Natural killer cell treated with Interleukin-12 subunit alpha and Interleukin-12 subunit beta and Interleukin-15 and Interleukin-18, amount 100 ng/mL, for 72 hours (primary cell): Measurements from ENCODE around the gene HPSE2. TPM values are rescaled to one million over a fixed set of nuclear protein-coding genes. Genes with fewer than 3 reads are reported as not detected.

Experiments used
- ATAC-seq, 2 donors: fragments of 150-1000 bp; cut with Tn5 transposase in 1 of 2; sonication (Bioruptor Pico), chemical (Tn5 transposase) in 1 of 2; 2 replicates each; pipeline ENCODE4 v1.10.0; 2021
- DNase-seq: peaks from one replicate; pipeline ENCODE4 v3.0.0; 2022; ENCODE audit warnings: low spot score
- H3K27ac Mint-ChIP-seq, 2 donors: 1 replicate in 1 of 2; 2 replicates in 1 of 2; pipeline ENCODE4 v1.8.0; 2022; ENCODE audit warnings: mixed read lengths in 2 of 2, mild to moderate bottlenecking in 1 of 2, moderate library complexity in 1 of 2
- H3K27me3 Mint-ChIP-seq, 2 donors: 1 replicate in 1 of 2; 2 replicates in 1 of 2; pipeline ENCODE4 v1.8.0; 2022; ENCODE audit warnings: mixed read lengths in 2 of 2
- H3K36me3 Mint-ChIP-seq: one replicate; pipeline ENCODE4 v1.8.0; 2022; ENCODE audit warnings: mixed read lengths
- H3K4me1 Mint-ChIP-seq, 2 donors: 1 replicate in 1 of 2; 2 replicates in 1 of 2; pipeline ENCODE4 v1.8.0; 2022; ENCODE audit warnings: low read depth in 2 of 2, mixed read lengths in 2 of 2, mild to moderate bottlenecking in 1 of 2
- H3K4me3 Mint-ChIP-seq: one replicate; pipeline ENCODE4 v1.8.0; 2022; ENCODE audit warnings: mixed read lengths
- H3K9me3 Mint-ChIP-seq: 2 replicates; pipeline ENCODE4 v1.8.0; 2022; ENCODE audit warnings: mixed read lengths
- total RNA-seq, 2 donors: library from RNA; stranded (reverse); gene quantifications; one replicate each; pipeline ENCODE4 v1.2.3, GENCODE V29; 2022

HPSE2 gene
- total RNA-seq, 2 donors from 2014 or later: not detected

GRCh38 chr10:98416606-98417388 is 818.9 kb downstream of the HPSE2 start:
- H3K4me3 Mint-ChIP-seq: no peak overlapping the region
- peaks cover 11 to 14% of the 10 kb centered on the region in 2 donors for H3K4me1 Mint-ChIP-seq
- DNase-seq (no peak), ATAC-seq (no peak)
- H3K36me3 Mint-ChIP-seq: peaks cover 6% of the 10 kb centered on the region
- no peaks in the 10 kb centered on the region for H3K27me3 Mint-ChIP-seq
- no peak overlapping the region for H3K27ac Mint-ChIP-seq
- H3K9me3 Mint-ChIP-seq: no peaks in the 10 kb centered on the region

- Mint-ChIP-seq H3K4me1 (peaks cover 11 to 14% of the 10 kb centered on the region in 2 donors), H3K4me3 (no peak overlapping the region), H3K36me3 (no peaks in the 10 kb centered on the region), H3K9me3 (no peaks in the 10 kb centered on the region), H3K27me3 (no peaks in the 10 kb centered on the region), H3K27ac (peak overlapping the region in 1 of 2 donors; percentile 70)
- DNase-seq (no peak), ATAC-seq (no peak)
These were observed 819.9 kb downstream of the HPSE2 start for GRCh38 chr10:98415731-98416119.

- H3K36me3 Mint-ChIP-seq: no peaks in the 10 kb centered on the region
- no peaks in the 10 kb centered on the region for H3K27me3 Mint-ChIP-seq
These were observed 820.5 kb downstream of the HPSE2 start, which contains the start of gene PYROXD2 for GRCh38 chr10:98414932-98415730. Gene PYROXD2, minus strand, starts transcription at chr10:98415182. Its CDS starts 47 bp downstream, at chr10:98415135.

GRCh38 chr10:98414578-98414931 is 821.1 kb downstream of the HPSE2 start:
- Mint-ChIP-seq H3K36me3 (no peaks in the 10 kb centered on the region), H3K9me3 (no peaks in the 10 kb centered on the region), H3K4me3 (peak overlapping the region; percentile 81), H3K27ac (peak overlapping the region; percentile 70 to 83), H3K27me3 (no peaks in the 10 kb centered on the region), H3K4me1 (peaks cover 11 to 12% of the 10 kb centered on the region in 2 donors)
- DNase-seq (no peak), ATAC-seq (no peak)

More at GRCh38 chr10:98414932-98415730, 820.5 kb downstream of the HPSE2 start, which contains the start of gene PYROXD2:
- Mint-ChIP-seq H3K9me3 (no peaks in the 10 kb centered on the region), H3K27ac (peak within 1 kb of the TSS; percentile 70 to 83), H3K4me1 (peaks cover 11 to 14% of the 10 kb centered on the region in 2 donors), H3K4me3 (peak within 1 kb of the TSS; percentile 81)
- ATAC-seq (peak; percentile 81 to 84), DNase-seq (no peak)

- no peaks in the 10 kb centered on the region for H3K27me3 Mint-ChIP-seq
- H3K27ac Mint-ChIP-seq: no peak overlapping the region
- DNase-seq: no peak
- peaks cover 11 to 15% of the 10 kb centered on the region in 2 donors for H3K4me1 Mint-ChIP-seq
- no peaks in the 10 kb centered on the region for H3K36me3 Mint-ChIP-seq
- no peaks in the 10 kb centered on the region for H3K9me3 Mint-ChIP-seq
- ATAC-seq: no peak
- H3K4me3 Mint-ChIP-seq: no peak overlapping the region
These were observed 823.9 kb downstream of the HPSE2 start for GRCh38 chr10:98411768-98412167.

GRCh38 chr10:98411166-98411565 is 824.5 kb downstream of the HPSE2 start:
- DNase-seq: no peak
- Mint-ChIP-seq H3K27me3 (no peaks in the 10 kb centered on the region), H3K36me3 (no peaks in the 10 kb centered on the region), H3K9me3 (no peaks in the 10 kb centered on the region), H3K4me3 (no peak overlapping the region), H3K27ac (no peak overlapping the region), H3K4me1 (peaks cover 11 to 15% of the 10 kb centered on the region in 2 donors)
- ATAC-seq: no peak

- Mint-ChIP-seq H3K4me1 (peaks cover 11 to 15% of the 10 kb centered on the region in 2 donors), H3K27me3 (no peaks in the 10 kb centered on the region), H3K36me3 (no peaks in the 10 kb centered on the region), H3K9me3 (no peaks in the 10 kb centered on the region), H3K4me3 (no peak overlapping the region), H3K27ac (no peak overlapping the region)
- ATAC-seq (no peak), DNase-seq (no peak)
These were observed 824.9 kb downstream of the HPSE2 start for GRCh38 chr10:98410759-98411158.

GRCh38 chr10:98410135-98410743 is 825.4 kb downstream of the HPSE2 start:
- Mint-ChIP-seq H3K9me3 (no peaks in the 10 kb centered on the region), H3K27ac (no peak overlapping the region), H3K4me1 (peaks cover 11 to 15% of the 10 kb centered on the region in 2 donors), H3K27me3 (no peaks in the 10 kb centered on the region), H3K4me3 (no peak overlapping the region), H3K36me3 (no peaks in the 10 kb centered on the region)
- DNase-seq (no peak), ATAC-seq (no peak)

- ATAC-seq (peak in 1 of 2 donors; percentile 70), DNase-seq (no peak)
- no peaks in the 10 kb centered on the region for H3K9me3 Mint-ChIP-seq
- peaks cover 1% of the 10 kb centered on the region for H3K36me3 Mint-ChIP-seq
- H3K27ac Mint-ChIP-seq: no peak overlapping the region
- peaks cover 12 to 15% of the 10 kb centered on the region in 2 donors for H3K4me1 Mint-ChIP-seq
- H3K27me3 Mint-ChIP-seq: no peaks in the 10 kb centered on the region
- H3K4me3 Mint-ChIP-seq: no peak overlapping the region
These were observed 826.9 kb downstream of the HPSE2 start for GRCh38 chr10:98408799-98409198.

- Mint-ChIP-seq H3K27me3 (no peaks in the 10 kb centered on the region), H3K27ac (no peak overlapping the region)
- no peak for ATAC-seq
These were observed 827.9 kb downstream of the HPSE2 start for GRCh38 chr10:98407744-98408241.

More at GRCh38 chr10:98407744-98408241, 827.9 kb downstream of the HPSE2 start:
- Mint-ChIP-seq H3K9me3 (no peaks in the 10 kb centered on the region), H3K4me3 (no peak overlapping the region), H3K36me3 (peaks cover 7% of the 10 kb centered on the region), H3K4me1 (peaks cover 19% of the 10 kb centered on the region in 2 donors)
- no peak for DNase-seq

Other genes starting within 250 kb of the HPSE2 start
- gene CNNM1, start 93.5 kb upstream of the HPSE2 start, total RNA-seq: not detected
- gene GOT1, start 194.8 kb upstream of the HPSE2 start, total RNA-seq: 10 to 100 TPM; 42.5 to 44.4 TPM